Upper lobe of left lung (tissue), 6 donors: ENCODE results near the gene EYS. TPM values are rescaled to one million over a fixed set of nuclear protein-coding genes. Genes with fewer than 3 reads are reported as not detected.

ENCODE experiments used
- ATAC-seq, 2 donors: fragments of 200-7000 bp; cut with Tn5 transposase; one replicate each; pipeline ENCODE4 v1.9.1; 2022; ENCODE audit warnings: mild to moderate bottlenecking in 2 of 2, moderate library complexity in 2 of 2; ENCODE audit not compliant: low FRiP score in 2 of 2
- DNase-seq, 2 donors: peaks; one replicate each; pipeline ENCODE4 v3.0.0-alpha.2; 2019 to 2020
- H3K27ac ChIP-seq, 4 donors: fragments of 200-600 bp; sonication (generic); one replicate each; pipeline ENCODE4 v1.5.1; 2016 to 2019
- H3K27me3 ChIP-seq, 4 donors: fragments of 200-600 bp; sonication (generic); one replicate each; pipeline ENCODE4 v1.5.1; 2017 to 2019
- H3K36me3 ChIP-seq, 4 donors: fragments of 200-600 bp; sonication (generic); one replicate each; pipeline ENCODE4 v1.5.1; 2016 to 2019
- H3K4me1 ChIP-seq, 4 donors: fragments of 200-600 bp; sonication (generic); one replicate each; pipeline ENCODE4 v1.5.1; 2018 to 2019
- H3K4me3 ChIP-seq, 4 donors: fragments of 200-600 bp; sonication (generic); one replicate each; pipeline ENCODE4 v1.5.1; 2017 to 2019; ENCODE audit warnings: mild to moderate bottlenecking in 2 of 4, moderate library complexity in 1 of 4
- H3K9me3 ChIP-seq, 4 donors: fragments of 200-600 bp; sonication (generic); one replicate each; pipeline ENCODE4 v1.5.1; 2018 to 2019
- CTCF ChIP-seq, 6 experiments: fragments of 450-650 bp in 4 of 6; fragments of 200-600 bp in 2 of 6; sonication (generic) in 2 of 6; IDR thresholded peaks; one replicate each; pipeline ENCODE4 v1.5.1; 2016 to 2019; ENCODE audit warnings: antibody characterized with exemption in 6 of 6
- EP300 ChIP-seq, 4 donors: sonication (generic); formaldehyde crosslinking; IDR thresholded peaks; one replicate each; pipeline ENCODE4 v1.5.1; 2017; ENCODE audit warnings: antibody characterized with exemption in 4 of 4, control low read depth in 2 of 4
- POLR2A ChIP-seq, 4 donors: fragments of 450-650 bp; IDR thresholded peaks; one replicate each; pipeline ENCODE4 v1.5.1; 2016 to 2017; ENCODE audit warnings: antibody characterized with exemption in 4 of 4, mild to moderate bottlenecking in 2 of 4
- POLR2AphosphoS5 ChIP-seq, 2 donors: sonication (generic); formaldehyde crosslinking; IDR thresholded peaks; one replicate each; pipeline ENCODE4 v1.5.1; 2017; ENCODE audit warnings: antibody characterized with exemption in 2 of 2
- WGBS, 2 donors: methylation state at CpG; one replicate each; pipeline ENCODE4 v1.1.5; 2017 to 2018; 5-methylcytosine and 5-hydroxymethylcytosine counted together
- total RNA-seq, 6 donors: library from RNA; depleted of rRNA in 4 of 6; stranded (reverse); fragments of >200 nt in 4 of 6; gene quantifications; one replicate each; pipeline versions ENCODE4 v1.1.0 to v1.2.1, GENCODE V29; 2016 to 2021
- donor health status: DM: no; HTN: no; CAD: no; lungs with moderate emphysema.
- donor health status: DM: no; HTN: yes; CAD: no; lungs with severe emphysema.

The EYS gene
- total RNA-seq, 6 donors from 2014 or later, result under 0.01 to 0.46 (median 0.28) TPM; not detected in 2

DNA sequence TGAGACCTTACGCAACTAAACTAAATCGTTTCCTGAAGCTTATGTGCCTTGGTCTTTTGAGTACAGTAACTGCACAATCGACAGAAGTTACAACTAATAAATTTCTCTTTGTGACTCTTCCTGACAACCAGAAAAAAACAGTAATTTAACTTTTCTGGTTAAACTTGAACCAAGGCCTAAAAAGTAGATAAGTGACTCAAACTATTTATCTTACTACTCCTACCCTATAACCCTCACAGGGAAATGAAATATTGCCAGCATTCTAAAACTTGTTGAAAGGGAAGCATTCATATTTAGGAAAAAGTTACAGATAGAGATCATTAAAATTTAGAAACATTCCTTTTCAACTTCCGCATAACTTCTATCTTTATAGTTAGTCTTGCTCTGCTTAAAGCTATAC lies 1034.4 kb downstream of the EYS start:
- Histone ChIP-seq H3K9me3 (no peaks in the 10 kb centered on the region), H3K4me3 (no peak overlapping the region), H3K27me3 (no peaks in the 10 kb centered on the region), H3K36me3 (no peaks in the 10 kb centered on the region), H3K4me1 (no peaks in the 10 kb centered on the region), H3K27ac (no peak overlapping the region)
- TF ChIP-seq CTCF (IDR thresholded peaks at IDR 0.05) (no peak), EP300 (IDR thresholded peaks at IDR 0.05) (no peak), POLR2AphosphoS5 (IDR thresholded peaks at IDR 0.05) (no peak), POLR2A (IDR thresholded peaks at IDR 0.05) (no peak)
- no peak for DNase-seq
- ATAC-seq, result no peak
- WGBS, 2 donors, result 63 to 66% methylated on average over 4 of the region's 4 CpGs

DNA sequence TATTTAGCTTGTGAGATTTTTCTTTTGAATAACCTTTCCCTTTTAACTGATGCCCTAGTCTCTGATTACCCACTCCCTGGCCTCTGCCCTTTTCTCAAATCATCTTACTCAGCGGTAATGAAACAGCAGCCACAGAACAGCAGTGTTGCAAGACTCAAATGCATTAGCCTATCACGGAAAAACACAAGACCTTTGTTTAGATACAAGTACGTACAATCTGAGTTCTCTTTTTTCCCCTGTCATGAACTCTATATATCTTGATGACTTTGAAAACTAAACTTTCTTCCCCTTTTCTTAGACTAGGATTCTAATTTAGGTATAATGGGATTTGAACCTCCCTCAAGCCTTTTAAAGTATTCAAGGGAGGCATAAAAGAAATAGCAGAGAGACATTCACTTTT lies 1034.9 kb downstream of the EYS start:
- 26% methylated on average over 3 of the region's 3 CpGs for WGBS, 2 donors
- H3K27ac ChIP-seq, result no peak overlapping the region
- H3K4me3 ChIP-seq, result no peak overlapping the region
- H3K27me3 ChIP-seq, result no peaks in the 10 kb centered on the region
- no peaks in the 10 kb centered on the region for H3K4me1 ChIP-seq
- DNase-seq (no peak), ATAC-seq (no peak)
- H3K9me3 ChIP-seq, result no peaks in the 10 kb centered on the region
- H3K36me3 ChIP-seq, result no peaks in the 10 kb centered on the region
- TF ChIP-seq CTCF (IDR thresholded peaks at IDR 0.05) (no peak), EP300 (IDR thresholded peaks at IDR 0.05) (no peak), POLR2A (IDR thresholded peaks at IDR 0.05) (no peak), POLR2AphosphoS5 (IDR thresholded peaks at IDR 0.05) (no peak)

DNA sequence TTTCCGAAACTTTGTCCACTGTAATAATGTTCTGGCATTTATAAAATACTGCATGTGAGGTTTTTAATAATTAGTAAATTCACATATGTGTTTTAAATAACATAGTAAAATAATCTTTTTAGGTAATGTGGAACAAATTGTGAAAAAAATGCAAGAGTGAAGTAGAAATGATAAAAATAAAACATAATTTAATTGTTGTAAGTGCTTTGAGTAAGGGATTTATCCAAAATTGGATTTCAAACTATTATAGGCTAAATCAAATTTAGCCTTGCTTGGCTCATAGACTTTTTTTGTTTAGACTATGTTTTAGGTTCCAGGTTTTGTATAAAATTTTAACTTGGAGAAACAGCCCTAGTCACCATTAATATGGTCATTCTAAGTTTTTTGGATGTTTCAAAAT lies 1041.9 kb downstream of the EYS start:
- 89 to 91% methylated on average over 1 of the region's 1 CpG for WGBS, 2 donors
- H3K4me3 ChIP-seq, result no peak overlapping the region
- H3K27ac ChIP-seq, result no peak overlapping the region
- ATAC-seq (no peak), DNase-seq (no peak)
- no peaks in the 10 kb centered on the region for H3K36me3 ChIP-seq
- no peaks in the 10 kb centered on the region for H3K4me1 ChIP-seq
- no peaks in the 10 kb centered on the region for H3K9me3 ChIP-seq
- no peaks in the 10 kb centered on the region for H3K27me3 ChIP-seq
- TF ChIP-seq EP300 (IDR thresholded peaks at IDR 0.05) (no peak), POLR2AphosphoS5 (IDR thresholded peaks at IDR 0.05) (no peak), POLR2A (IDR thresholded peaks at IDR 0.05) (no peak), CTCF (IDR thresholded peaks at IDR 0.05) (no peak)

DNA sequence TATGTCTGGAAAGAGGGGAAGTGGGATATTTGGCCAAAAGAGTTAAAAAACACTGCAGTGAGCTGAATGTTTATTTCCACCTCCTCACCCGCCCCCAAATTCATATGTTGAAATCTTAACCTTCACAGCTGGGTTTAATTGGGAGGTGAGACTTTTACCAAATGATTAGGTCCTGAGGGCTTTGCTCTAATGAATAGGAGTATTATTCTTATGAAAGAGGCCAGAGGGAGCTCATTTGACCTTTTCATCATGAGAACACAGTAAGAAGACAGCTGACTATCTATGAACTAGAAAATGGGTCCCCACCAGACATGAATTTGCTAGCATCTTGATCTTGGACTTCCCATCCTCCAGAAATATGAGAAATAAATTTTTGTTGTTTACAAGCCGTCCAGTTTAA lies 1042.5 kb downstream of the EYS start:
- Histone ChIP-seq H3K27me3 (no peaks in the 10 kb centered on the region), H3K4me3 (no peak overlapping the region), H3K4me1 (no peaks in the 10 kb centered on the region), H3K9me3 (no peaks in the 10 kb centered on the region), H3K27ac (no peak overlapping the region), H3K36me3 (no peaks in the 10 kb centered on the region)
- no peak for ATAC-seq
- TF ChIP-seq POLR2AphosphoS5 (IDR thresholded peaks at IDR 0.05), result no peak
- no peak for TF ChIP-seq EP300 (IDR thresholded peaks at IDR 0.05)
- TF ChIP-seq CTCF (IDR thresholded peaks at IDR 0.05), result no peak
- TF ChIP-seq POLR2A (IDR thresholded peaks at IDR 0.05), result no peak
- 70 to 74% methylated on average over 2 of the region's 2 CpGs for WGBS, 2 donors
- DNase-seq, result no peak

DNA sequence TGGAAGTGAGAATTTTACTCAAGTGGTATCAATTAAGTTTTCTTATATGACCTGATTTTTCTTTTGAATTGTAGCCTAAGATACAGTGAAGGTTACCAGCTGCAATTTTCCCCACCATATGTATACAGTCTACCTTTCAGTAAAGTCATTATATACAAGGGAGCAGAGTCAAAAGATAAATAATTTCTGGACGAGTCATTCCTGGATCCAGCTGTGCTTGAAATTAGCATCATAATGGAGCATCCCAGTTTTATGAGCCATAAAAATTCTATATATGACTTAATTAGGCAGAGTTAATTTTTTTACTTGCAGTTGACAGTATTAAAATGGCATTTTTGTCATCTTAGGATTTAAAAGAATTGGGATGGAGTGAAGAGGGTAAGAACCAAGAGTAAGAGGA lies 1063.0 kb downstream of the EYS start:
- 38 to 87% methylated on average over 1 of the region's 1 CpG for WGBS, 2 donors
- no peak for DNase-seq

More for the DNA sequence above, 1063.0 kb downstream of the EYS start:
- TF ChIP-seq POLR2A (IDR thresholded peaks at IDR 0.05), result no peak
- no peak for TF ChIP-seq CTCF (IDR thresholded peaks at IDR 0.05)
- Histone ChIP-seq H3K4me1 (no peaks in the 10 kb centered on the region), H3K4me3 (no peak overlapping the region), H3K36me3 (no peaks in the 10 kb centered on the region), H3K27me3 (no peaks in the 10 kb centered on the region), H3K27ac (no peak overlapping the region), H3K9me3 (no peaks in the 10 kb centered on the region)
- ATAC-seq, result no peak
